HUES6 (cell line): Measurements from ENCODE around the gene KRT73.

Experiments
- H3K27ac ChIP-seq: 2 replicates; pipeline ENCODE4 v1.7.0; 2013; ENCODE audit warnings: low read depth, mild to moderate bottlenecking, low read length, inconsistent platforms
- H3K27me3 ChIP-seq: 2 replicates; pipeline ENCODE4 v1.6.1; 2013; ENCODE audit warnings: low read length; ENCODE audit not compliant: control insufficient read depth, insufficient read depth
- H3K36me3 ChIP-seq: 2 replicates; pipeline ENCODE4 v1.6.1; 2013; ENCODE audit warnings: low read length; ENCODE audit not compliant: control insufficient read depth, insufficient read depth
- H3K4me1 ChIP-seq: 2 replicates; pipeline ENCODE4 v1.6.1; 2013; ENCODE audit warnings: low read length; ENCODE audit not compliant: control insufficient read depth, insufficient read depth
- H3K4me3 ChIP-seq: 2 replicates; pipeline ENCODE4 v1.5.1; 2013; ENCODE audit warnings: low read depth, low read length
- H3K9ac ChIP-seq: one replicate; pipeline ENCODE4 v1.6.1; 2013; ENCODE audit warnings: mild to moderate bottlenecking, low read length
- H3K9me3 ChIP-seq: 2 replicates; pipeline ENCODE4 v1.6.1; 2013; ENCODE audit warnings: low read depth, low read length; ENCODE audit not compliant: control insufficient read depth, insufficient read depth

KRT73 gene

DNA sequence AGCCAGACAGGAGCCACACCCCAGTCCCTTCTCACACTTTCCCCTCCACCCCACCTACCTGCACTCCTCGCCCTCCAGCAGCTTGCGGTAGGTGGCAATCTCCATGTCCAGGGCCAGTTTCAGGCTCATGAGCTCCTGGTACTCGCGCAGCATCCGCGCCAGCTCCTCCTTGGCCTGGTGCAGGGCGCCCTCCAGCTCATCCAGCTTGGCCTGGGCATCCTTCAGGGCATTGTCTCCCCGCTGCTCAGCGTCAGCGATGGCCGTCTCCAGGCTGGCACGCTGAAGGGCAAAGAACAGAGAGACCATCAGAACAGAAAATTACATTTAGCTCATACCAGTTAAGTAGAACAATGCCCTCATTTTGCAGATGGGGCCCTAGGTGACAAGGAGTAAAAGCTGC is 50.2 kb downstream of the KRT73 start:
- Histone ChIP-seq H3K36me3 (no peaks in the 10 kb centered on the region), H3K27me3 (peaks cover 14% of the 10 kb centered on the region; the same call in 1 of the 2 replicates), H3K27ac (no peak overlapping the region), H3K4me1 (no peaks in the 10 kb centered on the region; the same call in 1 of the 2 replicates), H3K4me3 (no peak overlapping the region), H3K9ac (no peak overlapping the region), H3K9me3 (no peaks in the 10 kb centered on the region)

DNA sequence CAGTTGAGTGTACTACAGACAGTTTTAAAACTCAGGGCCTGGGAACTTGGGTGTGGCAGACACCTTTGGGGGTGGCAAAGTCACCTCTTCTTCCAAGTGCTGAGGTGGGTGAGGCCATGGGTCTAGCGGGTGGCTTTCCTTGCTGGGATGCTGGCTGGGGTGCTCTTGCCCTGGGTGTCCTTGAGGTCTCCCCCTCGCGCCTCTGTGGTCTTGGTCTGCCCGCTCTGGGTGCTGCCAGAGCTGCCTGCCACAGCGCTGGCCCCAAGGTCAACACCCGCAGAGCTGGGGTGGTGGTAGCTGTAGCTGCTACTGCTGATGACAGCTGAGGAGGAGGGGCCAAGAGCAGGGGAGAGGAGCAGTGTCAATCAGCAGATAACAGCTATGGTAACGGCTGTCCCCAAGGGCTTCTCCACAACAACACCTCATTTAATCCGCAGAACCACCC is 51.5 kb downstream of the KRT73 start:
- no peak overlapping the region for H3K9ac ChIP-seq
- peaks cover 9% of the 10 kb centered on the region; the same call in 1 of the 2 replicates for H3K27me3 ChIP-seq
- H3K4me1 ChIP-seq: no peaks in the 10 kb centered on the region; the same call in 1 of the 2 replicates
- no peak overlapping the region for H3K4me3 ChIP-seq
- H3K27ac ChIP-seq: no peak overlapping the region
- no peaks in the 10 kb centered on the region for H3K36me3 ChIP-seq
- H3K9me3 ChIP-seq: no peaks in the 10 kb centered on the region

- Histone ChIP-seq H3K4me1 (no peaks in the 10 kb centered on the region; the same call in 1 of the 2 replicates), H3K27me3 (peaks cover 17% of the 10 kb centered on the region), H3K9ac (no peak overlapping the region), H3K27ac (no peak overlapping the region), H3K36me3 (no peaks in the 10 kb centered on the region), H3K4me3 (no peak overlapping the region), H3K9me3 (no peaks in the 10 kb centered on the region)
Observed at GRCh38 chr12:52564582-52564981, 53.8 kb downstream of the KRT73 start.

DNA sequence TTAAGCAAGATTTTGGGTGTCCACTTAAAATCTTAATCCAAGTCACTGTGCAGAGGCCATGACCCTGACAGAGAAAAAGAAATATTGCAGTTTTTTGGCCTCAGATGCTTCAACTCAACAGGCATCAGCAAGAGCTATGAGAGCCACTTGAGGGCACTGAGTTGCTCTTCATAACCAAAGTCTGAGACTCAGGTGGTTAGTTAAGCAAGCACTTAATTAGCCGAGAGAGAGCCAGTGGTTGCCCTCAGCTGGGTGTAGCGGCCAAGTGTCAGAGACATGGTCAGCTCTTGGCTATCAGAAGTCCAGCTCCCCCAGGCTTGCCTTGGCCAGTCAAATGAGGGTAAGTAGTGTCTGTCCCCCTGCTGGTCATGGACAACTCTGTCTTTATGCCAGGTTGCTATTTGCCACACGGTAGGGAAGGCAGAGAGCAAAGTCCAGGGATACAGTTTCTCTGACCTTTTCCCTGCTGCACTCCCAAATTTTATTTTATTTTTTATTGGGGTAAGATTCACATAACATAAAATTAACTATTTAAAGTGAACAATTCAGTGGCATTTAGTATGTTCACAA is 56.4 kb downstream of the KRT73 start:
- no peaks in the 10 kb centered on the region; the same call in 1 of the 2 replicates for H3K4me1 ChIP-seq
- H3K27me3 ChIP-seq: peaks cover 25% of the 10 kb centered on the region
- no peak overlapping the region for H3K4me3 ChIP-seq
- H3K9ac ChIP-seq: no peak overlapping the region
- no peak overlapping the region for H3K27ac ChIP-seq
- H3K9me3 ChIP-seq: no peaks in the 10 kb centered on the region
- no peaks in the 10 kb centered on the region for H3K36me3 ChIP-seq

GRCh38 chr12:52559979-52560378 is 58.4 kb downstream of the KRT73 start:
- Histone ChIP-seq H3K9ac (no peak overlapping the region), H3K4me3 (no peak overlapping the region), H3K27me3 (peaks cover 25% of the 10 kb centered on the region), H3K36me3 (no peaks in the 10 kb centered on the region), H3K27ac (no peak overlapping the region), H3K9me3 (no peaks in the 10 kb centered on the region), H3K4me1 (no peaks in the 10 kb centered on the region)

GRCh38 chr12:52558781-52559445 is 59.4 kb downstream of the KRT73 start:
- no peak overlapping the region for H3K9ac ChIP-seq
- no peaks in the 10 kb centered on the region for H3K4me1 ChIP-seq
- H3K27me3 ChIP-seq: peaks cover 25% of the 10 kb centered on the region
- H3K36me3 ChIP-seq: no peaks in the 10 kb centered on the region
- H3K4me3 ChIP-seq: no peak overlapping the region
- no peak overlapping the region for H3K27ac ChIP-seq
- no peaks in the 10 kb centered on the region for H3K9me3 ChIP-seq
